Heart left ventricle (tissue), 13 donors: Measurements from ENCODE around the gene LIG1.

Experiments used
- POLR2A ChIP-seq, 2 donors: fragments of 450-650 bp; IDR thresholded peaks; one replicate each; pipeline ENCODE4 v1.6.1; 2017; ENCODE audit warnings: antibody characterized with exemption in 2 of 2, mild to moderate bottlenecking in 2 of 2, moderate library complexity in 2 of 2
- TF ChIP-seq, protein P1 (sequence below), 12 donors: fragments of 200-600 bp; sonication (generic) in 4 of 12; IDR thresholded peaks; one replicate each; pipeline versions ENCODE4 v1.5.0 to v1.8.0; 2018 to 2022; ENCODE audit warnings: antibody characterized with exemption in 12 of 12, mild to moderate bottlenecking in 5 of 12
- donor health status: ischemic (EF 13 %, LVEDD 7.1; RV severe dilation, severe dysfunction).
- donor health status: DM: no; HTN: yes; CAD: no.
- donor health status: DM: no; HTN: no; CAD: no.
- donor health status: ischemic (EF 25% LVEDD 6.9; RV normal size, moderate dysfunction).
- donor health status: ischemic (EF 25% LVEDD 5.7; RV mildly dilated, moderate dysfunction).
- donor health status: ischemic (EF 35%, LVEDD 5.7; RV mildly dilated, moderate dysfunction).
- donor health status: nonischemic (EF 11% LVEDD 7.7; RV severe dilation, severe dysfunction).
- donor health status: DM: yes; HTN: yes; CAD: no.
- donor health status: PGD.
- donor health status: ischemic (EF 29% LVEDD 5.4; RV normal size, mild dysfunction).
- donor health status: nonischemic (EF 23%, LVEDD 6.1; RV moderate dilation, normal function).

DNA sequence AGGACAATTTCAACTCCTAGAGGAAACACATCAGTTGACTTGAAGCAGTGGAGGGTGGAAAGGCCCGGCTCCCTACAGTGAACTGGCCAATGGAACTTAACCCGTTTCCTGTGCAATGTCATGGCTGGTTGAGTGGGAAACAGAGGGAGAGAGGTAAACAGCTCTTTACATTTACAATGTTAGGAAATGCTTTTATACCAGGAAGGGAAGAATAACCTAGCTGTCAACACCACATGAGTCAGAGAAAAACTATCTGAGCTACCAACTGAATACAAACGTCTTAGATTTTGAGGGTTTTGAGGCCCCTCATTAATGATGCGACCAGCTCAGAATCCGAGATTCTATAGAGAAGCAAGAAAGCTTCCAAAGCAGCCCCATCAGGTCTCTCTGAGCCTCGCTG lies 48.9 kb upstream of the LIG1 start:
- TF ChIP-seq, protein P1, sequence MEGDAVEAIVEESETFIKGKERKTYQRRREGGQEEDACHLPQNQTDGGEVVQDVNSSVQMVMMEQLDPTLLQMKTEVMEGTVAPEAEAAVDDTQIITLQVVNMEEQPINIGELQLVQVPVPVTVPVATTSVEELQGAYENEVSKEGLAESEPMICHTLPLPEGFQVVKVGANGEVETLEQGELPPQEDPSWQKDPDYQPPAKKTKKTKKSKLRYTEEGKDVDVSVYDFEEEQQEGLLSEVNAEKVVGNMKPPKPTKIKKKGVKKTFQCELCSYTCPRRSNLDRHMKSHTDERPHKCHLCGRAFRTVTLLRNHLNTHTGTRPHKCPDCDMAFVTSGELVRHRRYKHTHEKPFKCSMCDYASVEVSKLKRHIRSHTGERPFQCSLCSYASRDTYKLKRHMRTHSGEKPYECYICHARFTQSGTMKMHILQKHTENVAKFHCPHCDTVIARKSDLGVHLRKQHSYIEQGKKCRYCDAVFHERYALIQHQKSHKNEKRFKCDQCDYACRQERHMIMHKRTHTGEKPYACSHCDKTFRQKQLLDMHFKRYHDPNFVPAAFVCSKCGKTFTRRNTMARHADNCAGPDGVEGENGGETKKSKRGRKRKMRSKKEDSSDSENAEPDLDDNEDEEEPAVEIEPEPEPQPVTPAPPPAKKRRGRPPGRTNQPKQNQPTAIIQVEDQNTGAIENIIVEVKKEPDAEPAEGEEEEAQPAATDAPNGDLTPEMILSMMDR (IDR thresholded peaks at IDR 0.05): no peak
- TF ChIP-seq POLR2A (IDR thresholded peaks at IDR 0.05): no peak
